Activated CD4-positive, CD25-positive, alpha-beta regulatory T cell treated with anti-CD3 and anti-CD28 coated beads, Interleukin-2, amount 50 U/mL, for 72 hours (primary cell): ENCODE data around the gene RNF144A.

Experiments
- DNase-seq: peaks from one replicate; pipeline ENCODE4 v3.0.0; 2021

The RNF144A gene

DNA sequence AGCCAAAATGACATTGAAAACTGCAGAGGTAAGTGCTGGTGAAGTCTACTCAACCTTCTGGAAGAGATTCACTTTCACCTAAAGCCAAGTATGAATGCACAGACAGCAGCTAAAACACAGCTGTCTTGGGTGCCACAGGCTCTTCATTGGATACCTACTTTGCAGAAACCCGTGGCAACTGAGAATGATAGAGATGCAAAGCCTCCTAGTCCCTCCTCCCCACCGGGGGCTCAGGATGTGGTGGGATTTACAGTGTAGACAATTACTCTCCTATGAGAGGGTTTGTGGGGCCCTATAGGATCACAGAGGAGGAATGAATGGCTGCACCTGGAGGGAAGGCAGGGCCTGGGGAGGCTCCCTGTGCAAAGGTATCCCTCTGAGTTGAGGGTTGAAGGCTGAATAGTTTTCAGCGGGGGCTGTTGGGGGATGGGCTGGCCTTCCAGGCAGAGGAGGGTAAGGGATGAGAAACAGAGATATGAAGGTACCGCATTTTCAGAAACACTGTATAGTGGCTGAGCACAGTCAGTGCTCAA is 131.6 kb downstream of the RNF144A start:
- DNase-seq = no peak

DNA sequence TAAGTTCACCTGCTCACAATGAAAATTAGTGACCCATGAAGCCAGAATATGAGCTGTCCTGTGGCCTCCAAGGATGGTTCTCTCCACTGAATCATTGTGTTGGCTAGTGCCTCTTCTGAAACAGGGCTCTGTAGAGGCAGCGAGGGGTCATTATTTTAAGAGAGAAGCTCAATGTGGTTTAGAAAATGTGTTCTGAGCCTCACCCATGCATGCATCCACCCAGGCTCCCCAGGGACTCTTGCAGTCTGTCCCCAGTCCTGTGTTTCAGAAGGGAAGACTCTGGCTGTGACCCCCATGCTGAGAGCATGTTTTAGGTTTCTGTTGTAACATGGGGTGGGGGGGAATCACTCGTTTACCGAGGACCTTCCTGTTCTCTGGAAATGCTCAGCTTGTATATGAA is 135.2 kb downstream of the RNF144A start:
- no peak for DNase-seq

GRCh38 chr2:7053650-7054265 is 136.5 kb downstream of the RNF144A start:
- no peak for DNase-seq

DNA sequence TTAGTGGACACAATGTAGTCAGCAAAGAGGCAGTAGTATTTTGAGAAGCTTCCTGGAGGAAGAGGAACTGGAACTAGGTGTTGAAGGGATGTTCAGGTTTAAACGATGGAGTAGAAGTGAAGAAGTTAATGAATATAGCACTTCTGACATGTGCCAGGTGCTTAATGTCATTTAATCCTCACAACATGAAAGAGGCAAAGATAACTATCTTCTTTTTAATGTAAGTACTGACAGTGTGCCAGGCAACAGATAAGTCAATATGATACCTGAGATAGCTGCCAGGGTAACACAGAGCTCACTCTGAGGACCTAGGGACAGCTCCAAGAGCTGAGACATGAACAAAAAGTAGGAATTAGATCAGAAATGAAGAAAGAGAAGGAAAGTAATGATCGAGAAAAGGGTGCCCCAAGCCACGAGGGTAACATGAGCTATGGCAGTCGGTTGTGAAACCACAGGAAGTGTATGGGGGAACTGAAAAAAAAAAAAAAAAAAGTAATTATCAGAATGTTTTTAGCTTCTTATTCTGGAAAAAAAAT is 140.7 kb downstream of the RNF144A start:
- DNase-seq = no peak

DNA sequence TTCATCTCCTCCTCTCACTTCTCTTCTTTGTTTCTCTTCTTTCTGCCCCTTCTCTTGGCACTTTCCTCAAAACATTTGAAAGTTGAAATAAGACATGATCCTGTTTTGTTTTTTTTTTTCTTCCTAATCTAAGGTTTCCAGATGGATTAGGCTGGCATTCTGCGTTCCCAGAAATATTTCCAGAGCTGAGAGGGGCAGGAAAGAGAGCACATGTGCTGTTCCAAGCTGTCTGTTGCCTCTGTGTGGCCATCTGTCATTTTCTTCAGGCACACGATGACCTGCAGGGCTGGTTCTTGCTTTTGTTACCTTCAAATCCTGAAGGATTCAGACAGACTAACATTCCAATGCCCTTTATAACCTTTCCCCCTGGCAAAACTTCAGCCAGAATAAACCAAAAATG is 142.9 kb downstream of the RNF144A start:
- DNase-seq = no peak

GRCh38 chr2:7060631-7061449 is 143.6 kb downstream of the RNF144A start:
- DNase-seq = no peak

- no peak for DNase-seq
Measured at GRCh38 chr2:7061450-7061789, 144.2 kb downstream of the RNF144A start.

- DNase-seq = no peak
Measured at GRCh38 chr2:7061921-7062320, 144.7 kb downstream of the RNF144A start.

DNA sequence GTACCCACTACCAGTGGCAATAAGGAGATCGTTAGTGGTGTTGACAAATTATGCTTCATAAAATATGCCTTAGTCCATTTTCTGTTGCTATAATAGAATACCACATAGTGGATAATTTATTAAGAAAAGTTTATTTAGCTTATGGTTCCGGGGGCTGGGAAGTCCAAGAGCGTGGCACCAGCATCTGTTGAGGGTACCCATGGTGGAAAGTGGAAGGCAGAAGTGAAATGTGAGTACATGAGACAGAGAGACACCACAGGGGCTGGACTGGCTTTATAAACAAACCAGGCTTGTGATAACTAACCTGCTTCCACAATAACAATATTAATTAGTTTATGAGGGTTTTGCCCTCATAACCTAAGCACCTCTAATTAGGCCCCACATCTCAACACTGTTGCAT is 146.6 kb downstream of the RNF144A start:
- DNase-seq = no peak

DNA sequence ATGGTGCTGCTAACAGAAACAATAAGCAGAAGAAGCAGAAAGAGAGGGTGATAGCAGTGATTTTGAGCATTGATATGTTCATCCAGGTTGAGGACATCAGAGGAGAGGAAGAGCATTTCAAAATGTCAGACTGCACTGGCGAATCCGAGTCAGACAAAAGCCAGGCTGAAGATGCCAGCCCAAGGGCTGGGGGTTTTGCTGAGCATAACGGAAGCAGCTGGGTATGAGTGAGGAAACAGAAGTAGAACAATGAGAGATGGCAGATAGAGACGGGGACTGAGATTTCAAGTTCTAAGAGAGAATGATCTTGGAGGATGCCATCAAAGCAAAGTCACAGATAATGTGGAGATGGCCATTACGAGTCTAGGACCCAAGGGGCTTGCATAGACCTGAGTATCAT is 151.2 kb downstream of the RNF144A start:
- no peak for DNase-seq

DNA sequence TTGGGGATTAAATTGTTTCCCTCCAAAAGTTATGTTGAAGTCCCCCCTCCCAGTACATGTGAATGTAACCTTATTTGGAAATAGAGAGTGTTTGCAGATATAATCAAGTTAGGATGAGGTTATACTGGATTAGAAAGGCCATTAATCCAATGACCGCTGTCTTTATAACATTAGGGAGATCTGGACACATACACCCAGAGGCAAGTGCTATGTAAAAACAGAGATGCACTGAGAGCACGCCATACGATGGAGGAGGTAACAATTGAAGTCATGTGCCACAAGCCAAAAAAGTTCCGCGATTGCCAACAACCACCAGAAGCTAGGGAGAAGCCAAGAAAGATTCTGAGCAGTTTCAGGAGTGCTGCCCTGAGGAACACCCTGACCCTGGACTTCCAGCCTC is 153.3 kb downstream of the RNF144A start:
- DNase-seq = no peak

GRCh38 chr2:7071154-7071553 is 153.9 kb downstream of the RNF144A start:
- DNase-seq = no peak

GRCh38 chr2:7071916-7072556 is 154.8 kb downstream of the RNF144A start:
- DNase-seq = no peak

DNA sequence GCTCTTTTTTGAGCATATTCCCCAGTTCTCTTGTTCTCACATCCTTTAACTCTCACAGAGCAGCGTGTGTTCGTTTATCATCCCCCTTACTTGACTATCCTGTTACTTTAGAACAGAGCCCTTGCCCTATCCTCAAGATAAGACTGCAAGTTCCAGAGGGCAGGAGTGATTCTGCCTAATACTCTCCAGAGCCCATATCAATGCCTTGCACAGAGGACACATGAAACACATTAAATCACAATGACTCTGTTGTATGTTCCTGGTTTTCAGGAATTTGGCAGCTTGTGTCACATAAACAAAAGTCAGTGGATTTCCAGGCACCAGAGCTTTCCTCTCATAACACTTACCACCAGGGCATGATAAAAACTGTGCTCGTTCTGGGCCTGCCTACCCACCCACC is 156.7 kb downstream of the RNF144A start:
- no peak for DNase-seq

DNA sequence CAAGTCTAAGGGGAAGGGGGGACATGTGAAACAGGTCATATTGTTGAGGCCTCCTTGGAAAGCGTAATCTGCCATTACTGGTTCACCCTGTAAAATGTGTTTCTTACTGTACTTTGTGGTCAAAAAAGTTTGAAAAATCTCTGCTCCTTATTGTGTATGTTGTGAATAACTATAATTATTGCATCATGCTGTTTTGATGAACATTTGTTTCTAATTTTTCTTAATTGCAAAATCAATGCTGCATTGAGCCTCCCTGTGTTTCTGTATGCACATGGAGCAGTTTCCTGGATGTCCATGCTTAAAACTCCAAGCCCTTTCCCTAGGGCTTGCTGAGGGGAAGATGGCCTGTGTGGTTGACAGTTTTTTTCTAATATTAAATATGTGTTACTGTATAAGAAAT is 158.6 kb downstream of the RNF144A start:
- DNase-seq = no peak

DNA sequence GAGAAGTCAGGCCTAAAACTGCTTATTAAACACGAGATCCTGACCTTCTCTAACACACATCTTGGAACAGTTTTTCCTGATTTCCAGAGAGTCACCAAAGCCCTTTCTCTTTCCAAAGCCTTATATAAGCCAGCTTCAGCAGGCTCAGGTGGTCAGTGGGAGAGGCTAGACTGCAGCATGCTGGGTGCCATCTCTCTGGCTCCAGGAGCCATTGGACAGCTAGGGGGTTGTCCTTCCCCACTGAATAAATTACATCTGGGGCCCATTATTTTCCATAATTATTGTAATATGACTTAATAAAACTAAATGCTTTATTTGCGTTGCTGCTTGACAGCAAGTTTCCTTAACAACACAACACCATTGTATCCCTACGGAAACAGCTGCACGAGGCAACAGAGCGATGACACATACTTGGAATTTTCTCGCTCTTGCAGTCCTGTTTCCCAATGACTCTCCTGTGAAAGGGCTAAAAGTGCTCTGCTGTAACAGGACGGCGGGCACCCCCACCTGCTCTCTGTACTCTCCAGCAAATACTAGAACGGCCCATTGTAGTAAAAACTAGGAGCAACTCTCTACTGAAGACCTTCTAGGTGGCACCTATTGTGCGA is 160.6 kb downstream of the RNF144A start:
- no peak for DNase-seq

DNA sequence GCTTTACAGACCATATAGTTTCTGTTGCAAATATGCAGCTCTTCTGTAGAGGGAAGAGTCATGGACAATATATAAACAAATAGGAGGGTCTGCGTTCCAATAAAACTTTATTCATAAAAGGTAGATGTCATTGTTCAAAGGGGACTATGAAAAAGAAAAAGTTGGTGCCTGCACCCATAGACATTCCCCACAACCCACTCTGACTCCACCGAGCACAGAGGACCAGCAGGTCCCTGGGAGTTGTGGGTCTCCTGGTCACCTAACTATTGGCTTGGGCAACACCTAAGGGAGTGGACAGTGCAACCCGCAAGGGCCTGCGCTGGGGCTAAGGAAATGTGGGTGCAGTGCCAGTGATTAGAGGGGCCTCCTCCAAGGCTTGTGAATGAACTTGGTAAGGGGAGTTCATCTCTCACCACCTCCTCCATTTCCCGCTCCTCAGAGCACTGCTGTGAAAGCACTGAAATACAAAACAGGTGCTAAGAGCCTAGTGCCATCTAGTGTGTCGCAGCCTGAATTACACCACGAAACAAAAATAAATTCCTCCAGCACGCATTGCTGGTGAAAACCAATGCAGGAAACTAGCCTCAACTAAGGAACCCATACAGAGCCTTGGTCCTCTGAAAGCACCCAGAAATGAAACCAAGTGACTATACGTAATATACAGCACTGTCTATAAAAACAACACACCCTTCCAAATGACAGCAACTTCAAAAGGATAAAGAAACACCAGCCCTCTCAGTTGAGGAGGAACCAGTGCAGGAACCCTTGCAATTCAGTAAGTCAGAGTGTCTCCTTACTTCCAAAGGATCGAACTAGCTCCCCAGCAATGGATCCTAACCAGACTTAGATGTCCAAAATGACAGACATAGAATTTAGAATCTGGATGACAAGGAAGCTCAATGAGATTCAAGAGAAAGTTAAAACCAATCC is 166.6 kb downstream of the RNF144A start:
- no peak for DNase-seq

DNA sequence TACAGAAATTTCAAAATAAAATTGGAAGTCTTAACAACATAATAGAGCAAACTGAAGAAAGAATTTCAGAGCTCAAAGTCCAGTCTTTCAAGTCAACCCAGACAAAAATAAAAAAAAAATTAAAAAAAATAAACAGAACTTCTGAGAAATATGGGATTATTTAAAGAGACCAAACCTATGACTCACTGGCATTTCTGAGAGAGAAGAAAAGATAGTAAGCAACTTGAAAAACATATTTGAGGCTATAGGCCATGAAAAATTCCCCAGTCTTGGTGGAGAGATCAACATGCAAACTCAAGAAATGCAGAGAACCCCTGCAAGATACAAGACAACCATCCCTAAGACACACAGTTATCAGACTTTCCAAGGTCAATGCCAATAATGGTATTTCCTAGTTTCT is 167.4 kb downstream of the RNF144A start:
- no peak for DNase-seq

- DNase-seq = no peak
Measured at GRCh38 chr2:7089284-7089683, 172.1 kb downstream of the RNF144A start.

DNA sequence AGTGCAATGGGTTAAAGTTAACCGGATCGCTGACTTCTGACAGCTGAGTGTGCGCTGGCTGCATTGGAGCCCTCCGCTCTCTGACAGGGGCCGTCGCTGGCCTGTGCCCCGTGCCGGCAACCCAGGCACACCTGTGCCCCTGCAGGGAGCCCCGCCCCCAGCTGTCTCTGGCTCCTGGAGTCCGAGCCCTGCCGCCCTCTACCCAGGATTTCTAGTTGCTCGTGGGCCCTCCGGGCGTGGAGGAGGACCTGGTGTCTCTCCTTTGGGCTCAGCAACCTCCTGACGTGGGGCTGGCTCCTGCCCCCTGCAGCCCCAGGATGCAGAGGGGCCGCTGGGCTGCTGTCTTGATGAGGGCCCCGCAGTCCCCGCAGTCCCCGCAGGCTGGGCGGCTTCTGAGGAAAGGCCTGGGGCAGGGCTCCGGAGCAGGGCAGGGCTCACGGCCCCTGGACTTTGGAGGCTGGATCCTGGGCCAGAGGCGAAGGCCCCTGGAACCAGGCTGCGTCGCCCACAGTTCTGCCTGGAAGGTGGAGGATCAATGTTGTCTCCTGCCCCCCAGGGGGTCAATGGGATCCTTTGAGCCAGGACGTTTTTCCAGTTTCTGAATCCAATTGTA is 172.8 kb downstream of the RNF144A start:
- DNase-seq = no peak

- no peak for DNase-seq
Measured at GRCh38 chr2:7093376-7093775, 176.2 kb downstream of the RNF144A start.
